NCI-H2107 (cell line): ENCODE results near the gene CAPN5.

ENCODE experiments used
- DNase-seq: peaks from one replicate; lab custom pipeline; 2025; lab: John Stamatoyannopoulos, UW

Gene CAPN5

GRCh38 chr11:77173494-77173893, 106.7 kb downstream of the CAPN5 start:
- no peak for DNase-seq

- DNase-seq: no peak
Observed at GRCh38 chr11:77174559-77174958, 107.8 kb downstream of the CAPN5 start.

DNA sequence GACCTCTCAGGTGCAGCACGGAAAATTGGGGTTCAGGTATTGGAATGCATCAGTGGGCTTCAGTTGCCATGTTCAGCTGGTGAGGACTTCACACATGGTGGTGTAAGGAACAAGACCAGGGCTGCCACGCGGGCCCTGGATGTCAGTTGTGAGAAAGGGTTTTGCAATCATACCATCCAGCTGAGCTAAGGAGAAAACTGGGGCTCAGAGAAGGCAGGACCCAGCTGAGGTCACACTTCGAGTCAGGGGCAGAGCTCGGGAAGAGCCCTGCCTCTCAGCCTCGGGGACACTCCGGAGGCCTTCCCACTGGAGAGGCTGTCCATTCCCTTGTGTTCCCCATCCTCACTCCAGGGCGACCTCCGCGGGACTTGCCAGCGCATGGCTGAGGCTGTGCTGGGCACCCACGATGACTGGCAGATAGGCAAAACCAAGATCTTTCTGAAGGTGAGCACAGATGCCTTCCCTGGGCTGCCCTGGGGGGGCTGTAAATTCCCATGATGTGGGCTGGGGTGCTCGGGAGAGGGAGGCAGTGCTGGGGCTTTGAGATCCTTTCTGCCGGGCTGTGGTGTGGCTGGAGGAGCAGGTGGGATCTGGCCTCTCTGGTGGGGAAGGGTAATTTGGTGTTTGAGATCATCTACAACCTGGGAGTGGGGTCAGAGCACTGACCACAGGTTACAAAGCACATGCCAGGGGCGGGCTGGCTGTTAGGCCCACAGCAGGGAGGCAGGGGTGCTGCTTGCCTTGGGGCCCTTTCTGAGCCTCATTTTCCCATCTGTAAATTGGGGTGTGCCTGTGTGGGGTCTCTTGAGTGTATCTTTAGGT, 108.5 kb downstream of the CAPN5 start:
- DNase-seq: no peak
